Central memory CD4-positive, alpha-beta T cell (primary cell): ENCODE results near the gene MAPK12.

Source experiments
- DNase-seq: peaks from one replicate; pipeline ENCODE4 v3.0.0; 2022

Gene MAPK12

GRCh38 chr22:50264946-50265669 is 3.6 kb upstream of the MAPK12 start:
- no peak for DNase-seq

- DNase-seq = no peak
Measured at GRCh38 chr22:50264104-50264745, 2.7 kb upstream of the MAPK12 start.

- no peak for DNase-seq
Measured at GRCh38 chr22:50262973-50263617, 1.6 kb upstream of the MAPK12 start.

GRCh38 chr22:50262460-50262911 is 1.0 kb upstream of the MAPK12 start:
- no peak for DNase-seq

- no peak for DNase-seq
Measured at GRCh38 chr22:50260801-50261614, 475 bp downstream of the MAPK12 start.

GRCh38 chr22:50260434-50260800 is 1.1 kb downstream of the MAPK12 start:
- no peak for DNase-seq

- DNase-seq = no peak
Measured at GRCh38 chr22:50259302-50259701, 2.2 kb downstream of the MAPK12 start.

- no peak for DNase-seq
Measured at GRCh38 chr22:50258361-50259292, 2.9 kb downstream of the MAPK12 start.

- DNase-seq = no peak
Measured at GRCh38 chr22:50257451-50258360, 3.8 kb downstream of the MAPK12 start.

- DNase-seq = no peak
Measured at GRCh38 chr22:50257041-50257440, 4.4 kb downstream of the MAPK12 start.

- DNase-seq = no peak
Measured at GRCh38 chr22:50256258-50256862, 5.1 kb downstream of the MAPK12 start.

GRCh38 chr22:50255607-50256006 is 5.9 kb downstream of the MAPK12 start:
- DNase-seq = no peak

- no peak for DNase-seq
Measured at GRCh38 chr22:50255099-50255498, 6.4 kb downstream of the MAPK12 start.

- DNase-seq = no peak
Measured at GRCh38 chr22:50253941-50254340, 7.5 kb downstream of the MAPK12 start.

GRCh38 chr22:50253046-50253915 is 8.2 kb downstream of the MAPK12 start:
- DNase-seq = no peak

GRCh38 chr22:50252082-50253045 is 9.1 kb downstream of the MAPK12 start:
- peak; percentile 60 for DNase-seq

- DNase-seq = no peak
Measured at GRCh38 chr22:50251477-50252081, 9.9 kb downstream of the MAPK12 start.
